Measurements from ENCODE around the gene GKAP1.
"Not testable (repeated sequence)": the region's sequence is repeated elsewhere in the genome, so short reads cannot be mapped to it uniquely, and the experiment has no call there.

GKAP1 gene

GRCh38 chr9:83744206-83744605, 73.4 kb downstream of the GKAP1 start:
- DNase-seq (ENCODE audit: extremely low read depth, low read depth): no peak
- TF ChIP-seq CTCF (IDR thresholded peaks at IDR 0.05; ENCODE audit: low read depth, low read length): no peak

GRCh38 chr9:83733739-83734138, 83.8 kb downstream of the GKAP1 start:
- no peak for TF ChIP-seq CTCF (IDR thresholded peaks at IDR 0.05; ENCODE audit: low read depth, low read length)

GRCh38 chr9:83728591-83729368, 88.8 kb downstream of the GKAP1 start:
- DNase-seq (ENCODE audit: extremely low read depth, low read depth): not testable (repeated sequence)

More at GRCh38 chr9:83733739-83734138, 83.8 kb downstream of the GKAP1 start:
- no peak for DNase-seq (ENCODE audit: extremely low read depth, low read depth)

GRCh38 chr9:83724436-83724835, 93.1 kb downstream of the GKAP1 start:
- DNase-seq (ENCODE audit: extremely low read depth, low read depth): no peak
- TF ChIP-seq CTCF (IDR thresholded peaks at IDR 0.05; ENCODE audit: low read depth, low read length): no peak

GRCh38 chr9:83722726-83723495, 94.7 kb downstream of the GKAP1 start:
- DNase-seq (ENCODE audit: extremely low read depth, low read depth): no peak
- no peak for TF ChIP-seq CTCF (IDR thresholded peaks at IDR 0.05; ENCODE audit: low read depth, low read length)

- no peak for DNase-seq (ENCODE audit: extremely low read depth, low read depth)
- no peak for TF ChIP-seq CTCF (IDR thresholded peaks at IDR 0.05; ENCODE audit: low read depth, low read length)
Measured at GRCh38 chr9:83721509-83721908, 96.1 kb downstream of the GKAP1 start.

- no peak for DNase-seq (ENCODE audit: extremely low read depth, low read depth)
- no peak for TF ChIP-seq CTCF (IDR thresholded peaks at IDR 0.05; ENCODE audit: low read depth, low read length)
Measured at GRCh38 chr9:83715794-83716193, 101.8 kb downstream of the GKAP1 start.

Measured in AG09319 (cell line).